HT-29 (cell line): ENCODE measurements around the gene CD40. TPM values are rescaled to one million over a fixed set of nuclear protein-coding genes. Genes with fewer than 3 reads are reported as not detected.
"Not testable (repeated sequence)": the region's sequence is repeated elsewhere in the genome, so short reads cannot be mapped to it uniquely, and the experiment has no call there.

ENCODE experiments used
- DNase-seq: peaks from one replicate; pipeline ENCODE4 v3.0.0-alpha.2; 2015; ENCODE audit warnings: low spot score
- total RNA-seq: library from RNA; depleted of rRNA; stranded (reverse); fragments of >200 nt; shearing (Covaris generic); gene quantifications from 2 replicates; pipeline ENCODE4 v1.2.3, GENCODE V29; 2014; rRNA removed

Gene CD40
- total RNA-seq = not detected in 2 replicates

DNA sequence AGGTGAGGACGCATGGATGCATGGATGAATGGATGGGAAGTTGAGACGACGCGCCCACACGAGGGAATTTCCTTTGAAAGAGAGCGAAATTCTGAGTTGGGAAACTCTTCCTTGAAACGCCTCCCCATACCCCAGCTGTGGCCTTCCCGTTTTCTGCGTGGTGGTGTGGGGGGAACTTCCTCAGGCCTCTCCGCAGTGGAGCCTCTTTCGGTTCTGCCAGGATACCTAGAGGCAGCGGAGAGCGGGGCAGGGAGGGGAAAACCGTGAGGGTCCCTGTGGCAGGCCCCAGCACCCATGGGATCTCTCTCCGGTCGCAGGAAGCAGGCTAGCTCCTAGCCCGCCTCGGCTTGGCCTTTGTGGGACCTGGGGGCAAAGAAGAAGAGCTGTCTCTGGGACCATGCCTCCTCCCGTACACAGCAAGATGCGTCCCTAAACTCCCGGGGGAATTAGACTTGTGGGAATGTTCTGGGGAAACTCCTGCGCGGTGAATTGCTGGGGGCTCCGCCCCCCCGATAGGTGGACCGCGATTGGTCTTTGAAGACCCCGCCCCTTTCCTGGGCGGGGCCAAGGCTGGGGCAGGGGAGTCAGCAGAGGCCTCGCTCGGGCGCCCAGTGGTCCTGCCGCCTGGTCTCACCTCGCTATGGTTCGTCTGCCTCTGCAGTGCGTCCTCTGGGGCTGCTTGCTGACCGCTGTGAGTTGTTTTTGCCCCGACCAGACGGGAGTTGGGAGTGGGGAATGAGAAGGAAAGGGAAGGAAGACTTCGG, at the start of gene CD40:
Gene CD40 (plus strand): TSS at position 611 of the 764 bp plus-strand sequence. CDS start 30 bp downstream, at position 641.
- DNase-seq = no peak

DNA sequence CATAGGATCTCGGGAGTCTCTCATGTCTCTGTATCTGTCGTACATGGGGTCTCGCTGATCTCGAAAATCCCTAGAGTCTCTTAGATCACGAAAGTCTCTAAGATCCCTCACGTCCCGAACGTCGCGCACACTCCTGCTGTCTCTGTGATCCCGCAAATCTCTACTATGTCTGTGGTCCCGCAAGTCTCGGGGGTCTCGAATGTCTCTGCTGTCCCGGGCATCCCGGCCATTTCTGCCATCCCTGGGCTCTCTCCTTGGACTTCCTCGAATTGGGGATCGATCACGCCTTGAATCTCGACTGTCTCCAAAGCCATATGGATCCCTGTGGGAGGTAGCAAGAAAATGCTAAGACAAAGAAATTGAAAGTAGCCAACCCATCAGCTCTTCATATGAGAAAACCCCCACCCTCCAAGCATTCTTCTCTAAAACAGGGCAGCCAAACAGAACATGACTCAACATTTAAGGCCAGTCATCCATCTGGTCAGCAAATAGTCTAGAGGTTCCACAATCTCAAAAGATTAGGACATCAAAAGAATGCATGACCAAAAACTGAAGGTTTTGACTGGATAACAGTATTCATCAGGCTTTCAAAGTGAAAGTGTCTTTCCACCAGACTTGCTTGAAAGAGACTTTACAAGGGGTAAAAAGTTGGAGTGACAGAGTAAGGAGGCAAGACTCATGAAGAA, 47.8 kb upstream of the CD40 start:
- DNase-seq = no peak

DNA sequence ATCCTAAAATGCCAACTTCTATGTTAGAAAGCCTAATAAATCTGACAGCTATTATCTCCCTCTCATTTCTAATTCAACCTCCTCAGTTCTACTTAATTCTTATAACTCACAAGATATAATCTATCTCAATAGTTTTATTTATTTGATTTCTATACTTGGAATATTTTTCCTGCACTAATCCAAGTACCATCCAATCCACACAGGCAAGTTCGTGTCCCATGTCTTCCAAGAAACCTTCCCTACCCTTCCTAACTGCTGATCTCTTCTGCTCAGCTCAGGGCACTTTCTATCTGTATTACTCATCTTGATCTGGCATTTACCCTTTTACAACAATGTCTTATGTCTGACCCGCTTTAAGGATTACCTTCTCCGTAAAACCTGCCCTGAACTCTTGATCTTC, 46.5 kb upstream of the CD40 start:
- no peak for DNase-seq

DNA sequence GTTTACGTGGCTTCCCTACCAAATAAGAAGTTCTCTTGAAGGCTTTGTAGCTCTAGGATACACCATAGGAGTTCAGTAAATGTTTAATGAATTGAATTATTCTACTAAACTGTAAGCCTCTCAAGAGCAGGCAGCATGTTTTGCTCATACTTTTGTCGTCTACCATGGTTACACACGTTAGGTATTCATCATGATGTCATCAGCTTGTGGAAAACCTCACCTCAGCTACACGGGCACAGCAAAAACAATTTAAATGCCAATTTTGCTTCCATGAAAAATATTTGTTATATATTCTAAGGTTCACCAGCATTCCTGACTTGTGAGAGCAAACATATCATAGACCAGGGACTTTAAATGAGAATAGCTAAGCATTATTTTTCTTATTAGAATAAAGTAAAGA, 45.1 kb upstream of the CD40 start:
- DNase-seq = no peak

DNA sequence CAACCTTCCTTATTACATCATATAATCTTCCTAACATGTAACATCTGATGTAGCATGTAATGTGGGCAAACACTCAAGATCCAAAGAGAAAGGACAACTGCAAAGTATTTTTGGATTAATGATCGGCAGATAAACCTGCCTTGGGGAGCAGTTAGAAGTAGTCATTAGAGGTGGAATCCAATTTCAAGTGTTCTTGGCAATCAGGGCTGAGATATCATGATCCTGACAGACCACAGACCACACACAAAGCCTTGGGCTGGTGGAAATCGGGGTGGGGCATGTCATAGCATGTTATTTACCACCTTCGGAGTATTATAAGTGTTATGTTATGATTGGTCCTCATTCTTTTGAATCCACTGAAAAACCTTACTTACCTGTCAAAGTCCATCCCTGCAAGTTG, 44.7 kb upstream of the CD40 start:
- DNase-seq = no peak

DNA sequence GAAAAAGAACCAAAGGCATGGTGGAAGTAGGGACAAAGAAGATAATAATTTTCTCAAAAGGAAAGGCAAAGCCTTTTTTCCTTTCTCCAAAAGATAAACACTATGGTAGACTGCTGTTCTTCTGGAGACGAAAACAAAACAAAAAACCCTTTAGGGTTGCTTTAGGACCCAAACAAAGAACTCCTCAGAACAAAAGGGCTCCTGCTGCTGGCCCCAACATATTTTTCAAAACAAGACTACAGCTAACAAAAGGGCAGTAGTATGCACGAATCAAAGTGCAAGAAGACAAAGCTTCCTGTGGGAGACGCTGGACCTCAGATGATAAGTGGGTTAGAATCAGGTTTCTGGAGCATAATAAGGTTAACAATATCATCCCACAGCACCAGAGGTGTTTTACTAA, 44.1 kb upstream of the CD40 start:
- no peak for DNase-seq

DNA sequence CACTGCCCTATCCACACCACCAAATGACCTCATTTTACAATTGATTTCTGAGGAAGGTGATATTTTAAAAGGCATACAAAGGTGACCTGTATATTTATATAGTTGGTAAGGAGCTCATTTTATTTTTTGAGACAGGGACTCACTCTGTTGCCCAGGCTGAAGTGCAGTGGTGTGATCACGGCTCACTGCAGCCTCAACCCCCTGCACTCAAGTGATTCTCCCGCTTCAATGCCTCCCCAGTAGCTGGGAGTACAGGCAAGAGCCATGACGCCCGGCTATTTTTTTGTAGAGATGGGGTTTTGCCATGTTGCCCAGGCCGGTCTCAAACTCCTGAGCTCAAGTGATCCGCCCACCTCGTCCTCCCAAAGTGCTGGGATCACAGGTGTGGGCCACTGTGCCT, 41.3 kb upstream of the CD40 start:
- DNase-seq = no peak

DNA sequence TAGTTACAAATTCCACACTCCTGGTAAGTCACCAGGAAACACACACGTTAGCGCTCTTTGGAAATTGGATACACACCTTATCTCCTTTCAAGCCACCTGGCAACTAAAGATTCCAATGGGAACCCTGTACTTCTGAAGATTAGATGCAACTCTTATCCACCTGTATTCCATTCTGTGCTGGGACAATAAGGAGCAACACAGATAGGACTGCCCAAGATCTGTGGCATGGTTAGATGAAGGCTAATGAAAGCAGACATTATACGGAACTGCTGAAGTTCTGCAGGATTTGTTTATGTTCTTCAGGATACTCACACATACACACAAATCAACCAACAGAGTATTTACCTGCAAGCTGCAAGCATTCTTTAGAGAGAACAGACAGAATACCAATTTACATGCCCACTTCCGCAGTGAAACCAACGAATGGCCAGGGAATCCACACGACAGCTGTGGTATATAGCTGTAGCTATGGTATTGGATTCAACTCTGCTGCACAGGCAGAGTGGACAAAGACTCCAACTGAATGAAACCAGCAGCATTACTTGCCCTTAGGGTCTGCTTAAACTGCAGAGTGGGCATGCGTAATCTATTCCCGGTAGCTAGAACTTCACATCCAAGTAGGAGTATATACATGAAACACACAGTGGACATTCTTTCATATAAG, 40.3 kb upstream of the CD40 start:
- DNase-seq = no peak

DNA sequence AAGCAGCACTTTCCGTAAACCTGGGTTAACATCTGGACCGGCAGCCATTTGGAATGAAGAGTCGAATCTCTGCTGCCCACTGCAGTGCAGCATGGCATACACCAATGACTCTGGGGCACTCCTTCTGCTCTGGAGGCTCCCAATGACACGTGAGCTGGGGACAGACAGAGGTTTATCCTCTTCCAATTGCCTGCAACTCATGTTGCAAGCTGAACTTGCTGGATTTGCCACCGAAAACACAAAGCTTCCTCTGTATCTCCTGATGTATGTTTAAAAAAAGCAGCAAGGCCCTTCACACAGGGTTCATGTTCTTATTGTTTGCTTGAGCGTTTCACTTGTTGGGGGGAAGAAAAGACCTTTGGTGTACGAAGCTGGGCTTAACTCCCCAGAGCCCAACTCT, 39.2 kb upstream of the CD40 start:
- no peak for DNase-seq

DNA sequence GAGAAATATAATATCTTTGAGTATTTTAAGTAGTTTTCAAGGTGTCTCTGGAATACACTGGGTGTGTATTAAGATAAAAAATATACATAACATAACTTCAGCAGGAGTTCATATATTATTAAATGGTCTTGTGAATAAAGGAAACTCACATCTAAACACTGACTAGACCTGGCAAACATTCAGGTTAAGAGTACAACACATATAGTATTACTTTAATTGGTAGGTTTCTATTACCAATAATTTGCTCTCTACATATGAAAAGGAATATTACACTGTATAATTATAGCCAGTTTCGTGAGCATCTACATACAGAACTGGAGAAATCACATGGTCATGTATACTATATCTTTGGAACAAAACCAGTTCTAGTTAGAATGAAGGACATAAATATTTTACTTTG, 37.0 kb upstream of the CD40 start:
- no peak for DNase-seq

DNA sequence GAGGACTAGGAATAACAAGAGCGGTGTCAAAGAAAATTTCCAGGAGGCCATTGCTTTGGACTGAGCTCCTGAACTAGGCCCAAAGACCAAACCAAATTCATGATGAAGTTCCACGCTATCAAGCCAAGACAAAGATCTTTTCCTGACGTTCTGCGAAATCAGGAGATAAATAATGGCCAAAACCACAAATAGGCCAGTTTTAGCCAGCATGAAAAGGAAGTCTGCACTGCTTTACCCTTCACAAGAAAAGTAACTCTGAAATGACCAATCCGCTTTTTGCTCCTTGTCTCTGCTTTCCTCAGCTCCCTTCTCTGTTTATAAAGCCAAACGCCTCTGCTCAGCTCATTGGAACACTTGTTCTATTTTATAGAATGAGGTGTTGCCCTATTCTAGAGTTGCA, 35.0 kb upstream of the CD40 start:
- no peak for DNase-seq

DNA sequence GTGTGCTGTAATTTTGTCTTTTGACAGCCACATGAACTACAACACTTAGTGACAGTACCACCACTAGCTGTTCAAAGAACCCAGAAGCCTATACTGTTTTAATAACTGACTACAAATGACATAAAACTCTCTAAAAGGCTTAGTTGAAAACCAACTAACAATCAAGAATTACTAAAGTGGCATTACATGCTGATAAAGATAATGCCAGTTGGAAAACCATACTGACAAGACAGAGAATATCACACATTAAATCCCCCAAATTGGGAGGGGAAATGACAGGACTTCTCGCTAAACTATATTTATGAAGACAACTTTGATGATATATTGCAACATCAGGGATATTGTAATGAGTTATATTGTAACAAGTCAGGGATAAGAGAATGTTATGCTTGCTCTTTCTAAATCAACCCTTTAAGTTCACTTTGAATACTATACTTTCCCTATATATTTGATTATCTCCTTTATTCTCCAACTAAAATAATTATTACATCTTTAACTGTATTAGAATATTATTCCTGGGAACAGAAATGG, 34.5 kb upstream of the CD40 start:
- DNase-seq = no peak

DNA sequence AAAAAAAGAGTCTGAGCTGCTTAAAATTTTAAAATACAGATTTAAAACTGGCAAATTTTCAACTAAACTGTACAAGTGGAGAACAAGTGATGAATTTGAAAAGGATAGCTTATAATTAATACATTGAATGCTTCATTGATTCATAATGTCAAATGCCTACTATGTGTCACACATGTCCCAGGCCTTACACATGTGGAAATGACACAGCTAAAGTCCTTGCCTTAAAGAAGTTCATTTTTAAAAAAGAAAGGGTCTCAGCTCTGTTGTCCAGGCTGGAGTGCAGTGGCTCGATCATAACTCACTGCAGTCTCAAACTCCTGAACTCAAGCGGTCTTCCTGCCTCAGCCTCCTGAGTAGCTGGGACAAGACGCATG, 33.3 kb upstream of the CD40 start:
- DNase-seq = no peak

DNA sequence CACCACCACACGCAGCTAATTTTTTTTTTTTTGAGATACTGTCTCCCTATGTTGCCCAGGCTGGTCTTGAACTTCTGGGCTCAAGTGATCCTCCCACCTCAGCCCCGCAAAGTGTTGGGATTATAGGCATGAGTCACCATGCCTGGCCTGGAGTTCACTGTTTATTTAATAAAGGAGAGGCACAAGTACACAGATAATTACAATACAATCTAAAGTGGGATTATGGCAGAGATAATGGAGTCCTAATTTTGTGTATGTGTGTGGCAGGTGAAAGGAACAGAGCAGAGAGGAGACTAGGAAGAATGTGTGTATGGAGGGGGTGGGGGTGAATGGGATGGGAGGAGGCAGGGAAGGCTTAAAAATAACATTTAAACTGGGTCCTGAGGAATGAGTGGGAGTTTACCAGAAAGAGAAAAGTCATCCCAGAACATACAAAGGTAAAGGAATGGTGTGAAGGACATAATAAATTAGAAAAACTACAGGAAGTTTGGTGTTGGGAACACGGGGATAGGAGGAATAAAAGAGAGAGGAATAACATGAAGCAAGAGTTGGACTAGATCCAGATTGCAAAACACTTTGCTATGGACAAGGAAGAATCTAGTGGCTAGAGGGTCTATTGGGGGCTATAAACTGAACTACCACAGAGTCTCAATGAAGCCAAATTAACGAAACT, 32.8 kb upstream of the CD40 start:
- DNase-seq = peak; percentile 44

DNA sequence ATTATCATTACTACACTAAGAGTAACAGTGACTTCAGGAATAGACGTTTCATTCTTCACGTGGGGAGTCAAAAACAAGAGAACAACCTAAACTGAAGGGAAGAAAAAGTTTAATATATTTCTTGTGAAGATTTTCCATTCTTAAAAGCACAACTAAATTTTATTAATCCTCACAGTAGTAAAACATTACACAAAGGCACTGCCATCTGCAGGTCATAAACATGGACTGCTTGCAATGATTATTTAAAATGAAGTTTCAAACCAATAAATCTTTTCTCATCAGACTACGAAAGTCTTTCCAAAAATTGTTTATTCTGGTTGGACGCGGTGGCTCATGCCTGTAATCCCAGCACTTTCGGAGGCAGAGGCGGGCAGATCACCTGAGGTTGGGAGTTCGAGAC, 31.0 kb upstream of the CD40 start:
- peak; percentile 39 for DNase-seq

DNA sequence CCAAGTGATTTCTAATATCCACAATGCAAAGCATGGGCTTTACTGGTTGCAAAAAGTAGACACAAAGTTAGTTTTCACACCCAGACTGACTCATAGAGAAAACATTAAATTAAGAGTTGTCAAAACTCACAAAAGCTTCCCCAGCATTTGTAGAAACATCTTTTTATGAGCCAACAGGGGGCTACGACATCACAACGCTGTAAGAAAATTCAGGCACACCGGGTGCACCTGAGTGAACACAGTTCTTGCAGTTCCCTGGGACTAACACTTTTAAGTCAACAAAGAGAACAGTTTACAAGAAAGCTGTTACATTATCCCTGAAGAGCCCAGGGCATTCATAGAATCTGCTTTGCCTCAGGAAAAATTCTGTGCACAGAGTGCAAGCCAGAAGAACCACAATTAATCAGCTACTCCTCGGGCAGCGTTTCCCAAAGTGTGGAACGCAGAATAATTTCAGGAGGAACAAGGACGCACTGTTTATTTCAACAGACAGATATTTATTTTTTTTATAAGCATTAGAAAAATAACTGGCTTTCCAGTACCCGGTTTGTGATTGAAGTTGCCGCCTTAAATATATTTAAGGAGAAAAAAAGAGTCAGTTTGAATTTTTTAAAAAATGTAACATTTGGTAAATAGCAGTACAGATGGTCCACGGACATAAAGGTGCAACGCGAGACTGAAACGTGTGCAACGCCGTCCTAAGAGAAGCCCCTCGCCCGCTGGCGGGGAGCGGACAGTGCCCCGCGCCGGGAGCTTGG, 29.5 kb upstream of the CD40 start:
- DNase-seq = peak; percentile 56

DNA sequence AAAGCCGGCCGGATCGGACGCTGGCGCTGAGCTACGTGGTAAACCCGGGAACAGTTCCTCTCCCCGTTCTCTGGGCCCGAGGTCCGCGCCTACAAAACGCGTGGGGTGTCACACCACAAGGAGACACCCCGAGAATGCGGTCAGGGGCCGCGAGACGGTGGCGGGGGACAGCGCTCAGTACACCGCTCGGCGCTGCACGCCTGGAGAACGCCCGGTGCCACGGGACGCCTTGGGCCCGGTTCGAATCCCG, 29.0 kb upstream of the CD40 start:
- DNase-seq = no peak

DNA sequence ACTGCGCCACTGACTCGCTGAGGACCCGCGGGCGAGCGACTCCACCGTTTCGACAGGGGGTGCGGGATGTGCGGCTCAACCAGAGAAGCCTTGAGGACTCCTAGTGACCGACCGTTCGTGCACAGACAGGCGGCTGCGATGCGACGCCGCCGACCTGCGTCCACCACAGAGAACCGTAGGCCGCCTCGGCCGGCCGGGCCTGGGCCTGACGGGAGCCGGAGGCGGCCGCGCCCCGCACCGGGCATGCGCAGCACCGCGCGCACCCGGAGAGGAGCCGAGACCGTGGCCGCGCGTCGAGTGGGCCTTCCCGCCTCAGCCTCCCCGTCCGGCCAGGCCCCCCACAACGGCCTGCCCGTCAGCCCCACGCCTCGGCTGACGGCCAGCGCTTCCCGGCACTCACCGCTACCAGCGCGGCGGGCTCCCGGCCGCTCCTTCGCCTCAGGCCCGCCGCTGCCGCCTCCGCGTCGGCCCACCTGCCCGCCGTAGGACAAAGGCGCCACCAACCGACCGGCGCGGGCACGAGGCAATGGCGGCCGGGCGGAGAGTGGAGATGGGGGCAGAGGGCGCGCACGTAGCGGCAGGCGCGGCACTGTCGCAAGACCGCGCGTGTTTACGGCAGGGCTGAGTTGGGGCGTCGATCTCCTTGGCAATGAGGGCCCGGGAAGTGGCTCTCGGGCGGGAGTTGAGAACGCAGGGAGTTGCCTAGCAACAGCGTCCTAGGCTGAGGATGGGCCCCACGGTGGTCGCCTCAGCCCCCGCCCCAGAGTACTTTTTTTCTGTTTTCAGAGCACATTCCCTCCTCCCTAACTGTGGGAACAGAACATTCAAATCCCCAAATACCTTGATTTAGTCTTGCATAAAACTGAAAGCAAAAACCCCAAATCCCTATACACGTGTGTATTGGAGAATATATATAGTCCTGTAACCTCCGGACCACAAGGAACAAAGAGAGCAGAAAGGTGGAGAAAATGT, 28.4 kb upstream of the CD40 start, which contains the start of gene NCOA5:
Gene NCOA5 (minus strand): TSS at position 546 of the 972 bp plus-strand sequence. CDS start 10,538 bp downstream, outside the sequence.
- DNase-seq = peak; percentile 99

DNA sequence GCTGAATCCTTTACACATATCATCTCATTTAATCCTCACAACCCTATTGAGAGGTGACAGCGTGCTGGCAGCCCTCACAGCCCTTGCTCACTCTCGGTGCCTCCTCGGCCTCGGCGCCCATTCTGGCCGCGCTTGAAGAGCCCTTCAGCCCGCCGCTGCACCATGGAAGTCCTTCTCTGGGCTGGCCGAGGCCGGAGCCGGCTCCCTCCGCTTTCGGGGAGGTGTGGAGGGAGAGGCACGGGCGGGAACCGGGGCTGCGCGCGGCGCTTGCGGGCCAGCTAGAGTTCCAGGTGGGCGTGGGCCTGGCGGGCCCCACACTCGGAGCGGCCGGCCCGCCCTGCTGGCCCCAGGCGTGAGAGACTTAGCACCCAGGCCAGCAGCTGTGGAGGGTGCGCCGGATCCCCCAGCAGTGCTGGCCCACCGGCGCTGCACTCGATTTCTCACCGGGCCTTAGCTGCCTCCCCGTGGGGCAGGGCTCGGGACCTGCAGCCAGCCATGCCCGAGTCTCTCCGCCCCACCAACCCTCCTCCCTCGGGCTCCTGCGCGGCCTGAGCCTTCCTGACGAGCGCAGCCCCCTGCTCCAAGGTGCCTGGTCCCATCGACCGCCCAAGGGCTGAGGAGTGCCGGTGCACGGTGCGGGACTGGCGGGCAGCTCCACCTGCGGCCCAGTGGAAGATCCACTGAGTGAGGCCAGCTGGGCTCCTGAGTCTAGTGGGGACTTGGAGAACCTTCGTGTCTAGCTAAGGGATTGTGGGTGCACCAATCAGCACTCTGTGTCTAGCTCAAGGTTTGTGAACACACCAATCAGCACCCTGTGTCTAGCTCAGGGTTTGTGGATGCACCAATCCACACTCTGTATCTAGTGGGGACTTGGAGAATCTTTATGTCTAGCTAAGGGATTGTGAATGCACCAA, 26.2 kb upstream of the CD40 start:
- not testable (repeated sequence) for DNase-seq
